ENCODE results near the gene YJEFN3.

The YJEFN3 gene

DNA sequence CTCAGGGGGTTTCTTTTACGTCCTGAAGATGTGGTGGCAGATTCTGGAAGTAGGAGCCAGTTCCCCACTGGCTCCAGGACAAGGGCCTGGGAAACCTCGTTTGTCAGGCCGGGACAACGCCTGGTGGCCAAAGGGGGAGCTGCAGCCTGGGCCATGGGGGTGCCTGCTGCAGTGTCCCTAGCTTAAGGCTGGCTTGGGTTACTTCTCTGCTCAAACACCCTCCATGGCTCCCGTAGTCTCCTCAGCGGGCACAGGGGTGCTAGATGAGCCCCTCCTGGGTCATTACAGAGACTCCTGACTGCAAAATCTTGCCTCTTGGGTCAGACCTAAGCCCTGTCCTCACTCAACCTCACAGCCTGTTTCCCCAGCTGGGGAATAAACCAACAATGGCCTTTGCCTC, 24.1 kb downstream of the YJEFN3 start:
- in situ Hi-C loops (cut with MboI; ENCODE audit: low sequenced_read_pairs) = no loop called here
- no peak overlapping the region for H3K4me3 ChIP-seq
- DNase-seq (ENCODE audit: low spot score in 2 of 2) = peak in 1 of 2 experiments; percentile 72

GRCh38 chr19:19553670-19554069, 25.0 kb downstream of the YJEFN3 start:
- Histone ChIP-seq H3K36me3 (replicated peaks) (no peaks in the 10 kb centered on the region), H3K4me3 (no peak overlapping the region), H3K4me1 (no peaks in the 10 kb centered on the region), H3K27me3 (ENCODE audit: low read depth) (no peaks in the 10 kb centered on the region), H3K9me3 (no peaks in the 10 kb centered on the region)
- DNase-seq (ENCODE audit: low spot score in 2 of 2) = no peak
- in situ Hi-C loops (cut with MboI; ENCODE audit: low sequenced_read_pairs) = no loop called here

More for the DNA sequence above, 24.1 kb downstream of the YJEFN3 start:
- Histone ChIP-seq H3K9me3 (no peaks in the 10 kb centered on the region), H3K36me3 (replicated peaks) (no peaks in the 10 kb centered on the region), H3K4me1 (no peaks in the 10 kb centered on the region), H3K27me3 (ENCODE audit: low read depth) (no peaks in the 10 kb centered on the region)

GRCh38 chr19:19554074-19555023, 25.6 kb downstream of the YJEFN3 start:
- in situ Hi-C loops (cut with MboI; ENCODE audit: low sequenced_read_pairs) = no loop called here
- Histone ChIP-seq H3K4me3 (no peak overlapping the region), H3K4me1 (no peaks in the 10 kb centered on the region), H3K9me3 (no peaks in the 10 kb centered on the region), H3K36me3 (replicated peaks) (no peaks in the 10 kb centered on the region), H3K27me3 (ENCODE audit: low read depth) (no peaks in the 10 kb centered on the region)
- DNase-seq (ENCODE audit: low spot score in 2 of 2) = peak; percentile 53 to 80

GRCh38 chr19:19558055-19558454, 29.3 kb downstream of the YJEFN3 start:
- no peaks in the 10 kb centered on the region for H3K27me3 ChIP-seq (ENCODE audit: low read depth)
- DNase-seq (ENCODE audit: low spot score in 2 of 2) = no peak
- no peak overlapping the region for H3K4me3 ChIP-seq
- H3K4me1 ChIP-seq = no peaks in the 10 kb centered on the region
- no peaks in the 10 kb centered on the region for H3K36me3 ChIP-seq (replicated peaks)
- H3K9me3 ChIP-seq = no peaks in the 10 kb centered on the region
- in situ Hi-C loops (cut with MboI; ENCODE audit: low sequenced_read_pairs) = no loop called here

- Histone ChIP-seq H3K27me3 (ENCODE audit: low read depth) (no peaks in the 10 kb centered on the region), H3K4me3 (no peak overlapping the region), H3K9me3 (no peaks in the 10 kb centered on the region), H3K4me1 (no peaks in the 10 kb centered on the region), H3K36me3 (replicated peaks) (no peaks in the 10 kb centered on the region)
- in situ Hi-C loops (cut with MboI; ENCODE audit: low sequenced_read_pairs) = no loop called here
- DNase-seq (ENCODE audit: low spot score in 2 of 2) = no peak
These were observed 29.9 kb downstream of the YJEFN3 start for GRCh38 chr19:19558636-19559035.

- H3K4me1 ChIP-seq = no peaks in the 10 kb centered on the region
- in situ Hi-C loops (cut with MboI; ENCODE audit: low sequenced_read_pairs) = no loop called here
- H3K4me3 ChIP-seq = no peak overlapping the region
- no peaks in the 10 kb centered on the region for H3K27me3 ChIP-seq (ENCODE audit: low read depth)
- H3K36me3 ChIP-seq (replicated peaks) = 0 out of 2 replicates have a peak, but pooled peaks cover 3% of the 10 kb centered on the region
- H3K9me3 ChIP-seq = no peaks in the 10 kb centered on the region
- DNase-seq (ENCODE audit: low spot score in 2 of 2) = no peak
These were observed 31.2 kb downstream of the YJEFN3 start for GRCh38 chr19:19559931-19560330.

- Histone ChIP-seq H3K9me3 (no peaks in the 10 kb centered on the region), H3K36me3 (replicated peaks) (peaks cover 3% of the 10 kb centered on the region; the same call in 1 of the 2 replicates), H3K27me3 (ENCODE audit: low read depth) (no peaks in the 10 kb centered on the region), H3K4me1 (no peaks in the 10 kb centered on the region), H3K4me3 (no peak overlapping the region)
- no peak for DNase-seq (ENCODE audit: low spot score in 2 of 2)
- in situ Hi-C loops (cut with MboI; ENCODE audit: low sequenced_read_pairs) = no loop called here
These were observed 33.4 kb downstream of the YJEFN3 start for GRCh38 chr19:19561946-19562664.

- in situ Hi-C loops (cut with MboI; ENCODE audit: low sequenced_read_pairs) = no loop called here
- no peak for DNase-seq (ENCODE audit: low spot score in 2 of 2)
- Histone ChIP-seq H3K9me3 (no peaks in the 10 kb centered on the region), H3K4me1 (no peaks in the 10 kb centered on the region), H3K36me3 (replicated peaks) (peaks cover 7% of the 10 kb centered on the region; the same call in 1 of the 2 replicates), H3K4me3 (no peak overlapping the region), H3K27me3 (ENCODE audit: low read depth) (no peaks in the 10 kb centered on the region)
These were observed 34.1 kb downstream of the YJEFN3 start for GRCh38 chr19:19562665-19563347.

GRCh38 chr19:19563348-19563848, 34.7 kb downstream of the YJEFN3 start:
- no peaks in the 10 kb centered on the region for H3K9me3 ChIP-seq
- no peak overlapping the region for H3K4me3 ChIP-seq
- no peak for DNase-seq (ENCODE audit: low spot score in 2 of 2)
- in situ Hi-C loops (cut with MboI; ENCODE audit: low sequenced_read_pairs) = no loop called here
- H3K4me1 ChIP-seq = no peaks in the 10 kb centered on the region
- no peaks in the 10 kb centered on the region for H3K27me3 ChIP-seq (ENCODE audit: low read depth)
- peaks cover 7% of the 10 kb centered on the region; the same call in 1 of the 2 replicates for H3K36me3 ChIP-seq (replicated peaks)

GRCh38 chr19:19566306-19566705, 37.6 kb downstream of the YJEFN3 start:
- no peaks in the 10 kb centered on the region for H3K4me1 ChIP-seq
- in situ Hi-C loops (cut with MboI; ENCODE audit: low sequenced_read_pairs) = no loop called here
- no peak overlapping the region for H3K4me3 ChIP-seq
- peaks cover 7% of the 10 kb centered on the region; the same call in 1 of the 2 replicates for H3K36me3 ChIP-seq (replicated peaks)
- DNase-seq (ENCODE audit: low spot score in 2 of 2) = no peak
- no peaks in the 10 kb centered on the region for H3K9me3 ChIP-seq
- H3K27me3 ChIP-seq (ENCODE audit: low read depth) = no peaks in the 10 kb centered on the region

DNA sequence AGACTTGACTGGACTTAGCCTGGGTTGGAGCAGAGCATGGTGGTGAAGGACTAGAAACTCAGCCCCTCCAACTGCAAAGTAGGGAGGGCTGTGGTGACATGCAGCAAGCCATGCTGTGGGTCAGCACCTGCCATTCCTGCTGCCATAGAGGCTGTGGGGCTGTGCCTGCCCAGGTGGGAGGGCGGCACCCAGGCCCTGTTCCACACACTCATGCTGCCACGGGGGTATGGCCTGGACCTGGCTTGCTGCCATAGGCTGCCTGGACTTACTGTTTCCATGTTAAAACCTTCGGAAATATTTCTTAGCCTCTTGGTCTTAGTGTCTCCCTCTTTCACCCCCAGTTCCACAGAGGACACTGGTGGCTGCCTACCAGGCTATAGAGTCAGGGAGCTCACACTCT, 38.7 kb downstream of the YJEFN3 start:
- in situ Hi-C loops (cut with MboI; ENCODE audit: low sequenced_read_pairs) = no loop called here

DNA sequence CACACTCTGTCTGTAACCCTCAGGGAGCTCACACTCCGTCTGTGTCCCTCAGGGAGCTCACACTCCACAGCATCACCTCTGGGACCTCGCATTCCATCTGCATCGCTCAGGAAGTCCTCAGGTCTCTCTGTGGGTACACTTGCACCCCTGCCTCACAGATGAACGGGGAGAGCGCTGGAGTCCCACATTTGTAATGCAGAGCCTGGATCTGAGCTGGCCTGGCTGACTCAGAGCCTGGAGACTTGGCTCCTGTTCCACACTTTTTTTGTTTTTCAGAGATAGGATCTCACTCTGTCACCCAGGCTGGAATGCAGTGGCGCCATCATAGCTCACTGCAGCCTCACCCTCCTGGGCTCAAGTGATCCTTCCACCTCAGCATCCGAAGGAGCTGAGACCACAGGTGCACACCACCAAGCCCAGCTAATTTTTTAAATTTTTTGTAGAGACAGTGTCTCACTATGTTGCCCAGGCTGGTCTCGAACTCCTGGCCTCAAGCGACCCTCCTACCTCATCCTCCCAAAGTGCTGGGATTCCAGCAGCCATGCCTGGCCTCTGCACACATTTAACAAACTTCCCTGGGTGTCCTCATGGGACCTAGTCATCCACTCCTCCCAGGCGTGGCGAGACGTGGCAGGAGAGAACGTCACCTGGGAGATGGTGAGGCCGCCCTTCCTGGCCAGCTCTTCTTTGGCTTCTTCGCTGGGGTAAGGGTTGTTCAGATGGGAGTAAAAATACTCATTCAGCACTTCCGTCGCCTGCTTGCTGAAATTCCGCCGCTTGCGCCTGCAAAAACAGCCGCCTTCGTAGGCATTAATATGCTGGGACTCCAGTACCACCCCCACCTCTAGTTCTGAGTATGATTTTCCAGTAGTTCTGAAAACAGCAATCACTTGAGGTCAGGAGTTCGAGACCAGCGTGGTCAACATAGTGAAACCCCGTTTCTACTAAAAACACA, 40.4 kb downstream of the YJEFN3 start:
- no peak overlapping the region for H3K4me3 ChIP-seq
- DNase-seq (ENCODE audit: low spot score in 2 of 2) = no peak
- H3K27me3 ChIP-seq (ENCODE audit: low read depth) = no peaks in the 10 kb centered on the region
- in situ Hi-C loops (cut with MboI; ENCODE audit: low sequenced_read_pairs) = no loop called here
- H3K36me3 ChIP-seq (replicated peaks) = peaks cover 7% of the 10 kb centered on the region; the same call in 1 of the 2 replicates
- no peaks in the 10 kb centered on the region for H3K9me3 ChIP-seq
- no peaks in the 10 kb centered on the region for H3K4me1 ChIP-seq

More for the DNA sequence above, 38.7 kb downstream of the YJEFN3 start:
- H3K4me3 ChIP-seq = no peak overlapping the region
- no peaks in the 10 kb centered on the region for H3K9me3 ChIP-seq
- no peak for DNase-seq (ENCODE audit: low spot score in 2 of 2)
- H3K4me1 ChIP-seq = no peaks in the 10 kb centered on the region
- peaks cover 7% of the 10 kb centered on the region; the same call in 1 of the 2 replicates for H3K36me3 ChIP-seq (replicated peaks)
- H3K27me3 ChIP-seq (ENCODE audit: low read depth) = no peaks in the 10 kb centered on the region

All from HAP-1 (cell line).